OCI-M2 (cell line): ENCODE measurements around the gene FXYD3.

Experiments used
- DNase-seq: peaks from one replicate; lab custom pipeline; 2025; ENCODE audit not compliant: unreplicated experiment; lab: John Stamatoyannopoulos, UW

FXYD3 gene

DNA sequence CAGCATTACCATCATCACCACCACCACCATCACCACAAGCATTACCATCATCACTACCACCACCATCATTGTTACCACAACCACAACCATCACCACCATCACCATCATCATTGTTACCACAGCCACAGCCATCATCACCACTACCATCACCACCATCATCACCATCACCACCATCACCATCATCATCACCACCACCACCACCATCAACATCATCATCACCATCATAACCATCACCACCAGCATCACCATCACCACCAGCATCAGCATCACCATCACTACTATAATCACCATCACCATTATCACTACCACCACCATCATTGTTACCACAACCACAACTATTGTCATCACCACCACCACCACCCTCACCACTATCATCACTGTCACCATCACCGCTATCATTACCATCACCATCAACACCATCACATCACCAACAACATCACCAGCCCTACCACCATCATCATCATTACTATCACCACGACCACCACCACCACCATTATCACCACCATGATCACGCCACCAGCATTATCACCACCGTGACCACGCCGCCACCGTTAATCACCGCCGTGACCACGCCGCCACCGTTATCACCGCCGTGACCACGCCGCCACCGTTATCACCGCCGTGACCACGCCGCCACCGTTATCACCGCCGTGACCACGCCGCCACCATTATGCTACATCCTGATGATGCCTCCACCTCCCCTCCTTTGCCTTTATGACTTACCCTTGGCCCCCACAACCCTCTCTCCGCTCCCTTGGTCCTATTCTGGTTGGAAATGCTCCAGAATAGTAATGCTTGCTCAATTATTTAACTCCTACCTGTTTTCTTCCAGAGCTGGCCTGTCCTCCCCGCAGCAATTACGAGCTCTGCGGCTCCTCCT lies 10.0 kb upstream of the FXYD3 start:
- no peak for DNase-seq

DNA sequence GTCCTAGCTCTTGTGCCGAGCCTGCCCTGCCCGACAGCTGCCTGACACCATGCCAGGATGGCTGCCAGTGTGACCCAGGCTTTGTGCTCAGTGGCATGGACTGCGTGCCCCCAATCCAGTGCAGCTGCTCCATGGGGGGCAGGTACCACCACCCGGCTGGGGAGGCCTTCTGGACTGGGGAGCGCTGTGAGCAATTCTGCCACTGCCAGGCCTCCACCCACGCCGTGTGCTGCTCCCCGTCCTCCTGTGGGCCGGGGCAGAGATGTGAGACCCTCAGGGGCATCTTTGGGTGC lies 9.4 kb upstream of the FXYD3 start:
- no peak for DNase-seq

DNA sequence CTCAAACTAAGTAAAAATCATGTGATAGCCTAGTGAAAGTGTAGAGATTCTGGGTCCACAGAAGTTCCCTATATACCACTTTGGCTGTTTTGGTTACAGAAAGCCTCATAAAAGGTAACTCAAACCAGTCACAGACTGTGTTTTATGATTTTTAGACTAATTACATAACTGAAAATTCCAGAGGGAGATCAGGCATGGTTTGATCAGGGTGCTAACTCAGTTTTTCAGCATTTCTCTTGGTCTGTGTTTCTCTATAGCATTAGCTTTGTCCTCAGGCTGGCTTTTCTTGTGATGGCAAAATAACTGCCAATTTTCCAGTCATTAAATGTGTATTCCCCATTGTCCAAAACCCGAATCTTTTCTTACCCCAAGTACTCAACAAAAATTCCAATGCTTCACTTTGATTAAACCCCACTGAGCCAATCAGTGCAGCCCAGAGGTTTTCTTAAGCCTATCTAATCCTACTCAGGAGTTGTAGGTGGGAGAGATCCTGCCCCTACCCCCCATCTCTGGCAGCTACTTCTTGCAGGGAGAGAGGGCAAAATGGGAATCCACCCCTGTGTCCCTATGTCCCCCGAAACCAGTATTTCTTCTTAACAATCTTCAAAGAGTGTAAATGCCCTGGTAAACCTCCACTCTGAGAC lies 8.6 kb upstream of the FXYD3 start:
- no peak for DNase-seq

DNA sequence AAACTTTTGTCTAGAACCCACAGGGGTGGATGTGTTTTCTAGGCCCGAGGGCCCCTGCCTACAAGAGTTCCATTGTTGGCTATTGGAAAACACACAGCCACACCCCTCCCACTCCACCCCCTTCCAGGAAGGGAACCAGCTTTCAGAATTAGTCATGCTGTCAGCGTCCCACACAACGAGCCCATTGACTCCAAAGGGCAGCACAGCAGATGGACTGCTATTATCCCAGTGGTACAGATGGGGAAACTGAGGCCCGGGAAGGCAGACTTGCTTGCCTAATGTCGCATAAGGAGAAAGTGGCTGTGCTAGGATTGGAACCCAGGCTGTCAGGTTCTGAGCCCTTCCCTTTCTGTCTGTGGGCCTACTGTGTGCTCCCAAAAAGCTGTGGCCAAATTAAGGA lies 8.1 kb upstream of the FXYD3 start:
- no peak for DNase-seq

DNA sequence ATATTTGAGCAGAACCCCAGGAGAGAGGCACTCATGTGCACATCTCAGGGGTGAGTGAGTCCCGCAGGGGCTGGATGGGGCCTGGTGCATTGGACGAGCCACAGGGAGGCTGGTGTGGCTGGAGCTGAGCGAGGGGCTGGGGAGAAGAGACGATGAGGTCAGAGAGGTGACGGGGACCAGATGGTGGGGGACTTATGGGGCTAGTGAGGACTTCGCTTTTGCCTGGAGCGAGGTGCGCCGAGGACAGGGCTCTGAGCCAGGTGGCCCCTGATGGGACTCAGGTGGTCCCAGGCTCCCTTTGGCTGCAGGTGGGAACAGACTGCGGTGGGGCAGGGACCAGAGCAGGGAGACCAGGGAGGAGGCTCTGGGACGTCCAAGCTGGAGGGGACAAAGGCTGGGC lies 6.9 kb upstream of the FXYD3 start:
- DNase-seq, result no peak

DNA sequence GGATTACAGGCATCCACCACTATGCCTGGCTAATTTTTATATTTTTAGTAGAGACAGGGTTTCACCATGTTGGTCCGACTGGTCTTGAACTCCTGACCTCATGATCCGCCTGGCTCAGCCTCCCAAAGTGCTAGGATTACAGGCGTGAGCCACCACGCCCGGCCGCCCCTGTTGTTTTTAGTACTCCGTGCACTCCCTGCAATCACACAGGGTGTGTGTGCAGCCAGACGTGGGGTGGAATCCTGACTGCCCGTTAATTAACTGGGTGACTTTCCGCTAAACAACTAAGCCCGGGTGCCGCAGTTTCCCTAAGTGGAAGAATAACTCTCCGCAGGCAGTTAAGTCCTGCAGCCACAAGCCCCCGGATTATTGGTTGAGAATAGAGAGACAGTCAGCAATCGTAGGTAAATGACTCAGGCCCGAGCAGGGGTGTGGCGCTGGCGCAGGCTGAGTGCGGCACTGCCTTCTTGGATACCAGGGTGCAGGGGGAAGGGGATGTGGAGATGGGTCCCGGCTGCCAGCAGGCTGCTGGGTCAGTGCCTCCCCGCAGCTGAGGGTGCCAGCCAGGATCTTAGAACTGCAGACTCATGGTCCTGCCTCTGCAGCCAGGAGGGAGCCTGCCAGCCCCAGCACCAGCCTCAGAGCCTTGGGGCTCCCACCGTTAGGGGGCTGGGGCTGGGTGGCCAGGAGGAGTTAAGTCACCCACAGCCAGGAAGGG lies 6.1 kb upstream of the FXYD3 start:
- no peak for DNase-seq

DNA sequence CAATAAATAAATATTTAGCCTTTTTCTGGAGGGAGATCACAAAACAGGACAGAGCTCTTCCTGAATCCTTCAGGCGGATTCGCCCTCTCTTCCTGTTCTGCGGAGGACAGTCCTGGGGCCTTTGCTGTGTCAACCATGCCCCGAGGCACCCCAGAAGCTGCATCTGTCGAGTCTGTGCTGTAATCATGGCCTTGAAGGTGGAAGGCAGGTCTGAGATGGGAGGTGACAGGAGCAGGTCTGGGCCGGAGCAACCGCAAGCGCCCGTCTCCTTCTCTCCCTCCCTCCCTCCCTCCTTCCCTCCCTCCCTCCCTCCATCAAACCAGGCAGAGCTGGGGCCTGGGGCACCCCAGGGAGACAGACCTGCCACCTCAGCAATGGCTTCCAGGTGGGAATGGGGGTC lies 4.6 kb upstream of the FXYD3 start:
- DNase-seq, result no peak

DNA sequence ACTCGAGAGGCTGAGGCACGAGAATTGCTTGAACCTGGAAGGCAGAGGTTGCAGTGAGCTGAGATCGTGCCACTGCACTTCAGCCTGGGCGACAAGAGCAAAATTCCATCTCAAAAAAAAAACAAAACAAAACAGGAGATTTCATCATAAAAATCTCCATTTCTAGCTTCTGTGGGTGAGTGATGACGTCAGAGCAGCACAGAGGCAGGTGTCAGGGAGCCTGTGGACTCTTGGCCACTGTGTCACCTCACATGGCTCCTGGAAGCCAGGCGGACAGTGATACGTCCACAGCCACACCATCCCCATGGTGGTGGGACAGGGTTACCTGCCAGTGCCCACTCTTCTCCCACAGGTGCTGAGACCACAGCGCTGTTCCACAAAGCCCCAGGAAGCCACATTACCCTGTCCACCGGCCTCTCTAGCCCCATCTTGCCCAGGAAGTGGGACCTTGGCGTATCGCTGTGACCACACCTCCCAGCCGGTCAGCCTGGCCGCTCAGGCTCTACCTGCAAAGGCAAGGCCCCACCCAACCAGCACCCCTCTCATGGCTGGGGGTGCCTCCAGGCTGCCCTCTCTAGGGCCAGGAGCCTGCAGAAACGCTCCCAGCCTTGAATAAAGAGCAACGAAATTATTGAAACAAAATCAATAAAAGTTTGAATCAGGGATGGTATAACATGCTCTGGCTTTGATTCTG lies 2.5 kb upstream of the FXYD3 start:
- DNase-seq, result no peak

DNA sequence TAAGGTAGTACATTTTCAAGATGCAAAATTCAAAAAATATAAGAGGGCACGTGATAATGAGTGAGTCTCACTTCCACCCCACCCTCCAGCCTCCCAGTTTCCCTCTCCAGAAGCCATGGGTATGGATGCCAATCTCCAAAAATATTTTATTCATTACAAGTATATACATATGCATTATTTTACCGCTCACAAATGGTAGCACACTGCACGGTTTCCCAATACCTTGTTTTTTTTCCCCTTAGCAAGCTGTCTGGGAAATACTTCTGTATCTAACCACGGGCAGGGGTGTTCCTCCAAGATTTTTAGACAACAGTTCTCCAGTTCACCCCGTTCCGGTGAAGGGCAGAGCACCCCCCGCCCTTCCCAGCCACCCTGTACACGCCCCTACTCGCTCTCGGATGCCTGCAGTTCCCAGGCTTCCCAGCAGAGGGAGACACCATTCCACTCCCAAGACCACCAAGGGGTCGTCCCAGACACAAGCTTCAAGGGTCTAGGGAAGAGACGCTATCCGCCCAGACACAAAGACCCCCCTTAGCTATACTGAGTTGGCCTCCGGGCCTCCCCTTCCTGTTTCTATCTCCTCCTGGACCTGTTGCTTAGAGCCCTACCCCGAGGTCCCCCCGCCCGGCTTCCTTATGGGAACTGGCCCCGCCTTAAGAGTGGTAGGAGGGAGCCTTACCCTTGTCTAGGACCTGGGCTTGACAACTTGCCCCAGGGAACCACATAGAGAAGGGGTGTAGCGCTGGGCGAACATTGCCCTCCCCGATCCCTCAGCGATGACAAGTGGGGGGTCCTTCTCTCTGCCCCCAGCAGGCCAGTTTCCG lies 1.1 kb upstream of the FXYD3 start:
- DNase-seq, result peak; percentile 88

DNA sequence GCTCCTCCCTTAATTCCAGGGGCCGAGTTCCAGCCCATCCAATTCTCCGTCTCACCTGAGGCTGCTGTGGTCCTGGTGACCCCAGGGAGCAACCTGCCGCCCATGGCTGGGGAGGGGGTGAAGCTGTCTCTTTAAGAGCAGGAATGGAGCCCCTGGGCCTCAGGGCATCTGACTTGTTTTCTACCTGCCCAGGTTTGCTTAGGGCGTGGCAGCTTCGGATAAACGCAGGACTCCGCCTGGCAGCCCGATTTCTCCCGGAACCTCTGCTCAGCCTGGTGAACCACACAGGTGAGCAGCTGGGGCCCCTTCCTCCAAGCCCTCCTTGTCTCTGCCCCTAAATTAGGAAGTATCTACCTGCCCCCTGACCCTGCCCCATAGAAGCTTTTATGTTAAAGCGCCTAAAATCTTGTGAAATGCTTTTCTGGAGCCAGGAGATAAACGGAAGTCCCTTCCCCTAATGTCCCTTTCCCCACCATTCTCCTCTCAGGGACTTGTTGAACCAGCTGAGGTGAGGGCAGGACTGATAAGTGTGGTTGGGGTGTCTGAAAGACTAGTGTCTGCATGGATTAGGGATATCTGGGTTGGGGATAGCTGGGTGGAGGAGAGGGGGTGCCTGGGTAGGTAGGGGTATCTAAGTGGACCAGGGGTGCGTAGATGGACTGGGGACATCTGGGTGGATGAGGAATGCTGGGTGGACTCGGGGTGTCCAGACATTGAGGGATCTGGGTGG lies 614 bp downstream of the FXYD3 start:
- no peak for DNase-seq

DNA sequence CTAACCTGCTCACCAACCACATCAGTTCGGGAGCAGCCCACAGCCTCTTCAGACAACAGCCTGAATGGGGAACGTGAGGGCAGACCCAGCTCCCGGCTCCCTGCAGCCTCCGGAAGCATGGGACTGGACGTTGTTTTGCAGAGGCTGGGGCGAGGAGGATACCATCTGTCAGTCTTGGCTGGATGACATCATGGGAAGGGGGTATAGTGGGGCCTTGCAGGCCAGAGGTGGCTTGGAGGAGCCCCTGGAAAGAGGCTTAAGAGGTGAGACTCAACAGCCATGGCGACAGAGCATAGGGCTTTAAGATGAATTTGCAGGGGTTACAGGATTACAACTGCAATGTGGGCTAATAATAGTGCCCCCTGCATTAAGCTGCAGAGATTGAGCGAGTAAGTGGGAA lies 1.5 kb downstream of the FXYD3 start:
- DNase-seq, result no peak

DNA sequence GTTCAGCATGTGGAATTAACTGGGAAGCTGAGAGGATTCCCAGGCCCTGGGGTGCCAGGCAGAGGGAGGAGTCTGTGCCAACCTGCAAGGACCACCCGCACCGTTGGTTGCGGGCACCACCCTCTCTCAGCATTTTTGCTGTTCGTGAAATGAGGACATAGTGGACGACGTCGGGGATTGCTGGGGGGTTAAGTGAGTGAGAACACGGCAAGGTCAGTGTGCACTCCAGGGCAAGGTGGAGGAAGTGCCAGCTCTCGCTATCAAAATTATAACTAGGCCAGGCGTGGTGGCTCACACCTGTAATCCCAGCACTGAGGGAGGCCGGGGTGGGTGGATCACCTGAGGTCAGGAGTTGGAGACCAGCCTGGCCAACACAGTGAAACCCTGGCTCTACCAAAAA lies 2.2 kb downstream of the FXYD3 start:
- DNase-seq, result no peak

DNA sequence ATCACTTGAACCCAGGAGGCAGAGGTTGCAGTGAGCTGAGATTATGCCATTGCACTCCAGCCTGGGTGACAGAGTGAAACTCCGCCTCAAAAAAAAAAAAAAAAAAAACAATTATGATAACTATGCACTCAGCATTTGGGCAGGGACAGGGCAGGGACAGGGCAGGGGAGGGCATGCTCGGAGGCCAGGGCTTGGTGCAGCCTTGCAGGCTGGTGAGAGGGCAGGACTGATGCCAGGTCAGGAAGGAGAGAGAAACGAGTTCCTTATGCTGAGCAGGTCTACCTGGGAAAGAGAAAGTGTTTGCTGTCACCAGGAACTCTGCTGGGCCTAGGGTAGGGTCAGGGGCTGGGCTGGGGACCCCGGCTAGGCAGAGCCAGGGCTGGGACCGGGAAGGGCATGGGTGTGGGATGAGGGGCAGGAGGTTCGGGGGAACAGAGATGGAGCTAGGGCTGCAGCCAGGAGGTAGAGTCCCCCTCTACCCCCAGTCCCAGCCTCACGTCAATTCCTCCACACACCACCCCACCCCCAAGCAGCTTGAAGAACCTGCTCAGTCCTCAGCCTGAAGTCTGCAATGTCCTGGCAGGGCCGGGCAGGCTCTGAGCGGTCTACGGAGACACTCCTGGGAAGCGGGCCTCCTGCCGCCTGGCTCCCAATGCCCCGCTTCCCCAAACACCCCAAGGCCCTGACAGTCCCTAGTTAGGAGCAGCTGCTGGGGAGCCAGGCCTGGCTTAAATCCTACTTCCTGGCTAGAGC lies 2.8 kb downstream of the FXYD3 start:
- DNase-seq, result no peak

DNA sequence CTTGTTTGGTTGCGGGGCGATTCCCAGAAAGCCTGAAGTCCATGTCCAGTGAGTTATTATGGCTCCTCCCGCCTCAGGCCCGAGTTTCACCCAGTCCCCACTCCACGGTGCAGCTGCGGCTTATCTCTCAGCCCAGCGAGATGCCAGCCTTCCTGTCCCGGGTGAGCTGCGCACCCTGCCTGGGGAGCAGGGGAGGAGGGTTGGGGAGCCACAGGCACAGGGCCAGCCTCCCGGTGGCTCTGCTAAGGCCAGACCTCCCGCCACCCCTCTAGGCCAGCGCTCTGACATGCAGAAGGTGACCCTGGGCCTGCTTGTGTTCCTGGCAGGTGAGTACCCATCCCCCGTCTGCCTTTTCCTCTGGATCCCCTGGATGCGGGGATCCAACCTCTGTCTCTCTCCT lies 3.5 kb downstream of the FXYD3 start:
- DNase-seq, result no peak

DNA sequence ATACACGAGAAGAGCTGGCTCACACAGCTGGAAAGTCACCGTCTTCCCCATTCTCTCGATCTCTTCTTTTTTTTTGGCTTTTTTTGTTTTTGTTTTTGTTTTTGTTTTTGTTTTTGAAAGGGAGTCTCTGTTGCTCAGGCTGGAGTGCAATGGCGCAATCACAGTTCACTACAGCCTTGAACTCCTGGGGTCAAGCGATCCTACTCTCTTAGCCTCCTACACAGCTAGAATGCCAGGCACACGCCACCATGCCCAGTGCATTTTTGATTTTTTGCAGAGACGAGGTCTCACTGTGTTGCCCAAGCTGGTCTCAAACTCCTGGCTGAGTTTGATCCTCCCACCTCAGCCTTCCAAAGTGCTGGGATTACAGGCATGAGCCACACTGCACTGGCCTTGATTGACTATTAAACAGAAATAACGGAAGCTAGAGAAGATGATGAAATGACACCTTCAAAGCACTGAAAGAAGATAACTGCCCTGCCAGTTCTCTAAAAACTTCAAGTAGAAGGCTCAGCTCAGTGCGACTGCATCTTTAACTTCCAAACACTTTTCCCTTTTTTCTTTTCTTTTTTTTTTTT lies 4.0 kb downstream of the FXYD3 start:
- no peak for DNase-seq

DNA sequence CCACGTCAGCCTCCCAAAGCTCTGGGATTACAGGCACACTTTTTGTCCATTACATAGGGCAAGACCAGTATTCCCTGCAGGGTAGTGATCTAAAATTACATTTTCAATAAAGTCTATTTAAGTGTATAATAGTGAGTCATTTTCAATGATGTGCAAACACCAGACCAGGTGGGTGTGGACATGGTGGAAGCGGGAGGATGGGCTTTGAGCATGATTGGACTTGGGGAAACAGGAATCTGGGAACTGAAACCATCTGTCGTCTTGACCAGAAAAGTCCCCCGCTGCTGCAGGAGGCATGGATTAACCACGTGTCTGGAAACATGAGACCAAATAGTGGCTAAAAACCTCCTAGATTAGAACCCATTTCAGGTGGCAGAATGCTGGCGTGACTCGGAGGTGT lies 4.9 kb downstream of the FXYD3 start:
- DNase-seq, result no peak

DNA sequence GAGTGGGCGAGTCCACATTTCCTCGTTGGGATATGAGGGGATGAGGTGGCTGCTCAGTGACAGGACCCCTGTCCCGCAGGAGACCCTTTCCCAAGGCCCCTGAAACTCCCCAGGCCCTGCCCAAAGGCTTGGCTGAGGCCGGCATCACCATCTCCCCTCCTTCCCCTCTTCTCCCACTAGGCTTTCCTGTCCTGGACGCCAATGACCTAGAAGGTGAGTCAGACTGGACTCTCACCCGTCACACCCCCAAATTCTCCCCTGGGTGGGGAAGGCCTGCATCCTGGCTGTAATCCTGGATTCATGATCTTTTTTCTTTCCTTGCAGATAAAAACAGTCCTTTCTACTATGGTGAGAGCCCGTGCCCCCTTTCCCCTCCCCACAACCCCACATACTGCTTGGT lies 5.3 kb downstream of the FXYD3 start:
- no peak for DNase-seq

DNA sequence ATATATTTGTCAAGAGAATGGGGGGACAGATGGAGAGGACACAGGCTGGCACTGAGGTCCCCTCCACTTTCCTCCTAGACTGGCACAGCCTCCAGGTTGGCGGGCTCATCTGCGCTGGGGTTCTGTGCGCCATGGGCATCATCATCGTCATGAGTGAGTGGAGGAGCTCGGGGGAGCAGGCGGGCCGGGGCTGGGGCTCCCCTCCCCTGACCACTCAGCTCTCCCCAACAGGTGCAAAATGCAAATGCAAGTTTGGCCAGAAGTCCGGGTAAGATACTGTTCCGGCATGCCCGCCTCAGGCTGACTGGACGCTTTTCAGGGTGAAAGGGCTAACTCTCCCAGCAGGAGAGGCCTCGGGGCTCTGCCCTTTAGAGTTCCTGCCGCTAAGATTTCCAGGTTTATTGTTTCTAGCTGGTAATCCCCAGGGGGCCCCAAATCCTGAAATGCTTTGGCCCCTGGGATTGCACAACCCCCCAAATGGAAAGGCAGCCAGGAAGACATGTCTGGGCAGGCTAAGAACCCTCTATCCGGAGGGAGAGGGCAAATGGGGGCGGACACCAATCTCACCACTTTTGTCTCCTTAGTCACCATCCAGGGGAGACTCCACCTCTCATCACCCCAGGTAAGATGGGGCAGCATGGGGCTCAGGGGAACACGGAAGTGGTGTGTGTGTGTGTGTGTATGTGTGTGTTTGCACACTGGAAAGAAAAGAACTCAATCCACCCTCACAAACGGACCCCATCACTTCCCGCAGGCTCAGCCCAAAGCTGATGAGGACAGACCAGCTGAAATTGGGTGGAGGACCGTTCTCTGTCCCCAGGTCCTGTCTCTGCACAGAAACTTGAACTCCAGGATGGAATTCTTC lies 7.3 kb downstream of the FXYD3 start:
- no peak for DNase-seq
